D721Med (cell line): Measurements from ENCODE around the gene KCNG1.
"Not testable (repeated sequence)": the region's sequence is repeated elsewhere in the genome, so short reads cannot be mapped to it uniquely, and the experiment has no call there.

Experiments used
- DNase-seq: peaks from one replicate; pipeline ENCODE4 v3.0.0; 2011; ENCODE audit warnings: low spot score; ENCODE audit not compliant: insufficient read length
- FAIRE-seq: peaks from 2 replicates; lab custom pipeline; 2011; peaks lifted over from hg19 to GRCh38; lab: Jason Lieb, UNC
- TF ChIP-seq, protein P1 (sequence below): IDR thresholded peaks from 2 replicates; pipeline ENCODE4 v1.5.1; 2012; ENCODE audit warnings: mild to moderate bottlenecking, control low read depth; ENCODE audit not compliant: insufficient read depth; ENCODE audit errors: missing control alignments

Gene KCNG1

GRCh38 chr20:51060301-51060700, 37.4 kb upstream of the KCNG1 start:
- no peak for DNase-seq
- no peak for FAIRE-seq
- TF ChIP-seq, protein P1, sequence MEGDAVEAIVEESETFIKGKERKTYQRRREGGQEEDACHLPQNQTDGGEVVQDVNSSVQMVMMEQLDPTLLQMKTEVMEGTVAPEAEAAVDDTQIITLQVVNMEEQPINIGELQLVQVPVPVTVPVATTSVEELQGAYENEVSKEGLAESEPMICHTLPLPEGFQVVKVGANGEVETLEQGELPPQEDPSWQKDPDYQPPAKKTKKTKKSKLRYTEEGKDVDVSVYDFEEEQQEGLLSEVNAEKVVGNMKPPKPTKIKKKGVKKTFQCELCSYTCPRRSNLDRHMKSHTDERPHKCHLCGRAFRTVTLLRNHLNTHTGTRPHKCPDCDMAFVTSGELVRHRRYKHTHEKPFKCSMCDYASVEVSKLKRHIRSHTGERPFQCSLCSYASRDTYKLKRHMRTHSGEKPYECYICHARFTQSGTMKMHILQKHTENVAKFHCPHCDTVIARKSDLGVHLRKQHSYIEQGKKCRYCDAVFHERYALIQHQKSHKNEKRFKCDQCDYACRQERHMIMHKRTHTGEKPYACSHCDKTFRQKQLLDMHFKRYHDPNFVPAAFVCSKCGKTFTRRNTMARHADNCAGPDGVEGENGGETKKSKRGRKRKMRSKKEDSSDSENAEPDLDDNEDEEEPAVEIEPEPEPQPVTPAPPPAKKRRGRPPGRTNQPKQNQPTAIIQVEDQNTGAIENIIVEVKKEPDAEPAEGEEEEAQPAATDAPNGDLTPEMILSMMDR = no peak

DNA sequence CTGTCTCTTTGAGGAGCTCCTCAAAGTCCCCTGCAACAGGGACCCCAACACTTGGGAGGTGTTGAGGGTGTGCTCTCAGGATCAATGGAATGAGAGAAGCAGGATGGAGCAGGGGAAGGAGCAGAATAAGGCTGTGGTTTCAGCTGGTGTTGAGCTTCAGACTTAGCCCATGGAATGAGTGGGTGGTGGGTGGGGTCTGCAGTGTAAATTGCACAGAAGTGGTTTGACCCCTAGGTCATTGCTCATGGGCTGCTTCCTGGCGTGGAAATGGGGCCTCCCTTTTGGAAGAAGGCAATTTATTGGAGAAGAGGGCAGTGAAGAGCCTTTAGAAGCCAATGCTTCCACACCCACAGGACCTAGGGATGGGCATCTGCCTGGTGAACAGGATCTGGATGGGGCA, 37.0 kb upstream of the KCNG1 start:
- TF ChIP-seq, protein P1 = no peak
- DNase-seq (no peak), FAIRE-seq (no peak)

- no peak for FAIRE-seq
- DNase-seq = no peak
- TF ChIP-seq, protein P1 = no peak
These were observed 35.1 kb upstream of the KCNG1 start for GRCh38 chr20:51058017-51058416.

DNA sequence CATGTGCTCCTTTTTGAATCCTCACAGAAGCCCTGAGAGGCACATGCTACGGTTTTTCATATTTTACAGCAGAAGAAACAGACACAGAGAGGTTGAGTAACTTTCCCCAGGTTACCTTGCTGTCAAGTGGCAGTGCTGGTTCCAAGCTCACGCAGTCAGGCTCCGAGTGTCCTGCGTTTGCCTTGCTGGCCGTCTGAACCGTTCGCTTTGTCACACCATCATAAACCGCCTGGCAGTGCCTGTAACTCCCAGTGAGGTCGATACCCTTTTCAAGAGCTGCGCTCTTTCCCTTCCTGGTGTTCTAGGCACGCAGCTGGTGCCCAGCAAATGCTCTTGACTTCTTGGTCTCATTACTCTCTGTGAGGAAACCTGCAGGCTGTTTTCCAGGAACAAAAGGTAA, 31.3 kb upstream of the KCNG1 start:
- FAIRE-seq (no peak), DNase-seq (no peak)
- TF ChIP-seq, protein P1 = no peak

- no peak for DNase-seq
- TF ChIP-seq, protein P1 = no peak
- FAIRE-seq = no peak
These were observed 27.7 kb upstream of the KCNG1 start for GRCh38 chr20:51050531-51051075.

DNA sequence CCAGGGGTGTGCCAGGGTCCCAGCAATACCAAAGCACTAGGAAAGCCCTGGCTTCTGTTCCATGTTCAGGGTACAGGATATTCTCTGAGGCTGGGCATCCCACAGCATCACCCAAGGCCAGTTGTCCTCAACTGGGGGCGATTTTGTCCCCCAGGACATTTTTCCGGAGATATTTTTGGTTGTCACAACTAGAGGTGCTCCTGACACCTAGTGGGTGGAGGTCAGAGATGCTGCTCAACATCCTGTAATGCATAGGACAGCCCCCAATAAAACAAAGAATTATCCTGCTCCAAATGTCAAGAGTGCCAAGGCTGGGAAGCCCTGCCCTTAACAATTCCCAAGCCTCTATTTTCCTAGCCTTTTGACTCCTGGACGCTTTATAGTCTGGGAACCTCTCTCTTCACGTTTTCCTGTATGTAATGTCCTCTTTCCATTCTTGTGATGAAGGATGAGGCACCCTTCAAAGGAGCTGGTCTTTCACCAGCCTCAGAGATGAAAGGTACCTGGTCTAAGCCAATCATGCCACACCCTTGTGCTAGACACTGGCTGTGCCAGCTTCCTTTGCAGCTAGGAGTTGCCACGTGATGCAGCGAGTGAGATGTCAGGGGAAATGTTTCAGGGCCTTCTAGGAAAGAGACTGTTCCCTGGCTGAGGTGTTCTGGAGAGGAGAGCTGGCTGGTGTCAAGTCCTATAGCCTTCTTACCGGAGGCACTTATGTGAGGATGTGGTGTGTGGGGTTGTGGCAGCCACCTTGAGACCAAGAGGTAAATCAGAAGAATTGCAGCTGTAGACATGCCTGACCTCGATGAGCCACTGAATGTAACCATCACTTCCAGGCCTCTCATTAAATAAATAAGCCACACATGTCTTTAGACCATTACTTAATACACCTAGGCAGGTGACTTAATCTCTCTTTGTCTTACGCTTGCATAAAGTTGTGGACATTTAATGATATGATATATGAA, 23.4 kb upstream of the KCNG1 start:
- DNase-seq (no peak), FAIRE-seq (no peak)
- TF ChIP-seq, protein P1 = no peak

GRCh38 chr20:51045492-51045891, 22.6 kb upstream of the KCNG1 start:
- FAIRE-seq = not testable (repeated sequence)

More at GRCh38 chr20:51045492-51045891, 22.6 kb upstream of the KCNG1 start:
- DNase-seq = not testable (repeated sequence)
